ENCODE results near the gene PPBP.
"Not testable (repeated sequence)": the region's sequence is repeated elsewhere in the genome, so short reads cannot be mapped to it uniquely, and the experiment has no call there.

PPBP gene

DNA sequence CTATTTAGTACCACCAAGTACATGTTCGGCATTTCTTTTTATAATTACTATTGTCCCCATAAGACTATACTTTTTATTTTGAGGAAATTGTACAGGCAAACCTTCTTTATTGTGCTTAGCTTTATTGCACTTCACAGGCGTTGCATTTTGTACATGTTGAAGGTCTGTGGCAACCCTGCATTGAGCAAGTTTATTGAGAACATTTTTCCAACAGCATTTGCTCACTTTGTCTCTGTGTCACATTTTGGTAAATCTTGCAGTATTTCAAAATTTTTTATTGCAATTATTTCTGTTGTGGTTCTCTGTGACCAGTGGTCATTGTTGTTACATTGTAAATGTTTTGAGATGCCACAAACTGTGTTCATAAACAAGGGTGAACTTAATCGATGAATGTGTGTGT is 21.3 kb upstream of the PPBP start:
- Mint-ChIP-seq H3K27ac (no peak overlapping the region), H3K27me3 (no peaks in the 10 kb centered on the region), H3K9me3 (ENCODE audit: low read depth) (no peaks in the 10 kb centered on the region), H3K4me3 (no peak overlapping the region), H3K4me1 (ENCODE audit: low read depth) (no peaks in the 10 kb centered on the region), H3K36me3 (no peaks in the 10 kb centered on the region)

GRCh38 chr4:74006009-74006476 is 18.1 kb upstream of the PPBP start:
- no peaks in the 10 kb centered on the region for H3K36me3 Mint-ChIP-seq
- H3K4me3 Mint-ChIP-seq = no peak overlapping the region
- no peaks in the 10 kb centered on the region for H3K4me1 Mint-ChIP-seq (ENCODE audit: low read depth)
- H3K27me3 Mint-ChIP-seq = no peaks in the 10 kb centered on the region
- no peaks in the 10 kb centered on the region for H3K9me3 Mint-ChIP-seq (ENCODE audit: low read depth)
- no peak overlapping the region for H3K27ac Mint-ChIP-seq

DNA sequence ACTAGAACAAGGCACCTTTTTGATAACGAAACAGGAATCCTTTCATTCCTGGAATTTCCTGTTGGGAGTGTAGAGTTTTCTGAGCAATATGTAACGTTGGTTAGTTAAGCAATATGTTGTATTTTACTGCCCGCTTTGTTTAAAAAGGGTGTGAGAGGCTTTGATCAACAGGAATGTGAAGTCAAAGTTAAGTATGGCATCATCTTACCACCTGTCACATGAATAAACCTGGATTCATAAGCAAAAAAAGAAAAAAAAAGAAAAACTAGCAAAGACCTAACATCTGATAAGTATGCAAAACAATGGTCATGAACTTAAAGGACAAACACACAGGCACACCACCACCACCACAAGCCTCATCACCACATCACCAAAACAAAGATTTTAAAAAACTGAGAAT is 17.5 kb upstream of the PPBP start:
- H3K36me3 Mint-ChIP-seq = no peaks in the 10 kb centered on the region
- no peak overlapping the region for H3K4me3 Mint-ChIP-seq
- no peak overlapping the region for H3K27ac Mint-ChIP-seq
- no peaks in the 10 kb centered on the region for H3K4me1 Mint-ChIP-seq (ENCODE audit: low read depth)
- peaks cover 2% of the 10 kb centered on the region for H3K9me3 Mint-ChIP-seq (ENCODE audit: low read depth)
- H3K27me3 Mint-ChIP-seq = no peaks in the 10 kb centered on the region

DNA sequence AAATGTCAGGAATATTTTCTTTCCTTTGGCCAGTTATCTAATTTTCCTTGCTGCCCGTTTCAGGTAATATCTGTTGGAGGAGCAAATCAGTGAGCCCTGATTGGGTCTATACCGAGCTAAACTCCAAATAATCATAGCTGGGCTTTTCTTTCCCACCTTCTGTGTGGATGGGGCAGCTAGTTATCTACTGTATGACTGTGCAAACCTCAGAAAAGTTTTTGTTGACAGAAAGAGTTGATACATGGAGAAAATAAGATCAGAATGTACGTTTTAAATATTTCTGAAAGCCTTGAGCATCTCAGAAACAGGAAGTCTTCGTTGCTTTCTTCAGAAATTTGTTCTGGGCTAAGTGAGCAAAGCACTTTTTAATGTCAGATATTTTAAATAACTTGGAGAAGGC is 16.7 kb upstream of the PPBP start:
- H3K4me3 Mint-ChIP-seq = no peak overlapping the region
- no peaks in the 10 kb centered on the region for H3K4me1 Mint-ChIP-seq (ENCODE audit: low read depth)
- peaks cover 2% of the 10 kb centered on the region for H3K9me3 Mint-ChIP-seq (ENCODE audit: low read depth)
- no peaks in the 10 kb centered on the region for H3K27me3 Mint-ChIP-seq
- H3K36me3 Mint-ChIP-seq = no peaks in the 10 kb centered on the region
- no peak overlapping the region for H3K27ac Mint-ChIP-seq

DNA sequence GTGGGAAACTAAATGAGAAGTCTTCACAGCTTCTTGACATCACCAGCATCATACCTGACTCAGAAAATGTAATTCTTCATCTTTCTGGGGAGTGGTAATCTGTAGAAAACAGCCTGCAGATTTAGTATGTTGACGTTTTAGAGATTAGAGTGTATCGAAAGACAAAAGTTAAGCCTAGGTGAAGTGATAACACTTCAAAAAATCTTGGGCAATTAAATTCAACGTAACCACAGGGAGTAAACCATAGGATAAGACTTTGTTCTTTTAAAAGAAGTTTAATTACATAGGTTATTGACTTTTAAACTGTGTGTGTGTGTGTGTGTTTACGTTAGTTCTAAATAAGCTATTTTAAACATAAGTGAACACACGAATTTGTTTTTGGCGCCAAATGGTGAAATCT is 12.3 kb upstream of the PPBP start:
- Mint-ChIP-seq H3K27ac (no peak overlapping the region), H3K9me3 (ENCODE audit: low read depth) (peaks cover 2% of the 10 kb centered on the region), H3K4me3 (no peak overlapping the region), H3K4me1 (ENCODE audit: low read depth) (no peaks in the 10 kb centered on the region), H3K36me3 (no peaks in the 10 kb centered on the region), H3K27me3 (peaks cover 4% of the 10 kb centered on the region)

DNA sequence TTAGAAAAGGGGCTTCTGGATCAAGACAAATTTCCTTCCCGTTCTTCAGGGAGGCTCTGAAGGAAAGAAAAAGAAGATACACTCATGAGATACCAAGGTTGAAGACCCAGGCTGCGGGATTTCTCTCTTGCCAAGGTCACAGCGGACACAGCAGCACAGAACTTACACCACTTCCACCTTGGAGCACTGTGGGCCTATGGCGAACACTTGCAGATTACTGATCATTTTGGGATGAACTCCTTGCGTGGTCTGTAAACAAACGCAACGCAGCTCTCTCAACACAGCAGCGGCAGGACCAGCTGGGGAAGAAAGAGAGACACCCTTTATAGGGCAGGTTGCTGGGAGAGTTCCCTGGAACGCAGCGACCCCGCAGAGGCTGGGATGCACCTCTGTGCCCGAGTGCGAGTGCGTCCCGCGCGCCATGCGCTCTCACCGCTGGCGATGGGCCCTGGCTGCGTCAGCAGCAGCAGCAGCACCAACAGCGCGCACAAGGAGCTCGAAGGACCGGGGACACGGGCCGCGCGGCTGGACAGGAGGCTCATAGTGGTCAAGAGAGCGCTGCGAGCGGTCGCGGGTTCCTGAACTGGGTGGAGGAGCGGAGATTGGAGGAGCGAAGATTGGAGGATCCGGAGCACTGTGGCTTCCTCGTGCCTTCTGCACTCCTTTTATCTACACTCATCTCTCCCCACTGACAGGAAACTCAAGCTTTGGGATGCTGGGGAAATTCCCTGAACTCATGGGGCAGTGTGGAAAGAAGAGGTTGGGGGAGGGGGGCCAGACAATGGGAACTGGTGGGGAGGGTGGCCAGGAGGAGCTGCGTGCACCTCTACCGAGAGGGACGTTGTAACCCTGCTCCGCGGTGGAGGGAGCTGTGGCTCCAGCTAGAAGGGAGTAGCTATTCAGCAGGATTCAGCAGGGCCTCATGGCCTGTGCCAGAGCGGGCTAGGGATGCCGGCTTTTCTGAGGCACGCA is 10.3 kb upstream of the PPBP start, which contains the start of gene CXCL5:
Gene CXCL5 (minus strand): TSS at position 638 of the 972 bp plus-strand sequence. CDS start 96 bp downstream, at position 542.
- peaks cover 5% of the 10 kb centered on the region for H3K27me3 Mint-ChIP-seq
- no peak within 1 kb of the TSS for H3K4me3 Mint-ChIP-seq
- H3K9me3 Mint-ChIP-seq (ENCODE audit: low read depth) = peaks cover 2% of the 10 kb centered on the region
- no peak within 1 kb of the TSS for H3K27ac Mint-ChIP-seq
- no peaks in the 10 kb centered on the region for H3K4me1 Mint-ChIP-seq (ENCODE audit: low read depth)
- no peaks in the 10 kb centered on the region for H3K36me3 Mint-ChIP-seq

DNA sequence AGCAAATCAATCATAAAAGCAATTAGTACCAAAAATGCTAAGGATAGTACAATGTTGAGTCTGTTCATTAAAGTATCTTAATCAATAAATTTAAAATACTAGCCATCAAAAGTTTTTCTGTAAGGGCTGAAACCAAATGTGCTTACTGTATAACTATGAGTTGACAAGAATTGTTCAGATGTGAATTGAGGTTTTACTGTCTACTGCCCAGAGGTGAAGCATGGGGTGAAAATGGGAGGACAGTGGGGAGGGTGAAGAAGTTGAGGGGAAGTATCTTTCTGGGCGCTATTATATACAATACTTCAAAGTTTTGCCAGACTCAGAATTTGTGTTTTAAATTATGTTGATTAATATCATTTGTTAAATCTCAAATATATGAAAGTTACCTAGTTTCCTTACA is 4.1 kb upstream of the PPBP start:
- H3K9me3 Mint-ChIP-seq (ENCODE audit: low read depth) = no peaks in the 10 kb centered on the region
- H3K27me3 Mint-ChIP-seq = peaks cover 2% of the 10 kb centered on the region
- H3K36me3 Mint-ChIP-seq = no peaks in the 10 kb centered on the region
- H3K4me1 Mint-ChIP-seq (ENCODE audit: low read depth) = no peaks in the 10 kb centered on the region
- no peak overlapping the region for H3K4me3 Mint-ChIP-seq
- no peak overlapping the region for H3K27ac Mint-ChIP-seq

GRCh38 chr4:73991742-73992000 is 3.7 kb upstream of the PPBP start:
- H3K4me1 Mint-ChIP-seq (ENCODE audit: low read depth) = no peaks in the 10 kb centered on the region
- H3K4me3 Mint-ChIP-seq = no peak overlapping the region
- no peak overlapping the region for H3K27ac Mint-ChIP-seq
- no peaks in the 10 kb centered on the region for H3K9me3 Mint-ChIP-seq (ENCODE audit: low read depth)
- no peaks in the 10 kb centered on the region for H3K36me3 Mint-ChIP-seq
- H3K27me3 Mint-ChIP-seq = peaks cover 2% of the 10 kb centered on the region

DNA sequence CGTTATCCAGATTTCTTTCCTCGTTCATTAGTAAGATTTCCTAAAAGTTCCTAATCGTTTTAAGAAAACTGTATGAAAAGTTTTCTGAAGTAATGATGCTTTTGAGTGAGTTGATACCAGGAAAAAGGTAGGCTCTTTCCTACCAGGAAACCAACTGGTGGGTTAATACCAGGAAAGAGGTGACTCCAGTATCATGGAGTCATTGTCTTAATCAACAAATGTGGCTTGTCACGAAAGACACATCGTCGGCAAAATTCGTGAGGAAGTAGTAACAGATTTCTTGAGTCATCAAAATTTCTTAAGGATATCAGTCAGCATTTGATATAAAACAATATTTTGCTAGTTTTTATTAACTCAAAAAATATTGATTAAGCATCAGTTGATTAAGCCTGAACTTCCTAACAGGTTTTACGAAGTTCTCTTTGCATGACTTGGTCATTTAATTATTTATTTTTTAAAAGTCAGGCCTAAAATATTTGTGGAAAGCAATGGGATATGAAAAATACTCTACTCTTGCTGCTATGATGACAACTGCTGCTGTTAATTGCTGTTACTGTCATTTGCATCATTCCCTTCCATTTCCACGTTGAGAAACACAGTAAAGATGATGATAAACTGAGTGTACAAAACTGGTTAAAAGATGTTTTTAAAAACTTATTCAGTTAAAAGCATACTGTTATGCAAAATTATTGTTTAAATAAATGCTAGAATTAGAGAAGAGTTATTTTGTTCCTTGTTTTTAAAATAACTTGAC is 3.2 kb upstream of the PPBP start:
- Mint-ChIP-seq H3K27me3 (peaks cover 2% of the 10 kb centered on the region), H3K27ac (no peak overlapping the region), H3K36me3 (no peaks in the 10 kb centered on the region), H3K4me3 (no peak overlapping the region), H3K4me1 (ENCODE audit: low read depth) (no peaks in the 10 kb centered on the region), H3K9me3 (ENCODE audit: low read depth) (no peaks in the 10 kb centered on the region)

- no peak overlapping the region for H3K4me3 Mint-ChIP-seq
- no peaks in the 10 kb centered on the region for H3K4me1 Mint-ChIP-seq (ENCODE audit: low read depth)
- H3K27ac Mint-ChIP-seq = no peak overlapping the region
- peaks cover 2% of the 10 kb centered on the region for H3K27me3 Mint-ChIP-seq
- no peaks in the 10 kb centered on the region for H3K9me3 Mint-ChIP-seq (ENCODE audit: low read depth)
- no peaks in the 10 kb centered on the region for H3K36me3 Mint-ChIP-seq
Observed at GRCh38 chr4:73989928-73990327, 1.9 kb upstream of the PPBP start.

DNA sequence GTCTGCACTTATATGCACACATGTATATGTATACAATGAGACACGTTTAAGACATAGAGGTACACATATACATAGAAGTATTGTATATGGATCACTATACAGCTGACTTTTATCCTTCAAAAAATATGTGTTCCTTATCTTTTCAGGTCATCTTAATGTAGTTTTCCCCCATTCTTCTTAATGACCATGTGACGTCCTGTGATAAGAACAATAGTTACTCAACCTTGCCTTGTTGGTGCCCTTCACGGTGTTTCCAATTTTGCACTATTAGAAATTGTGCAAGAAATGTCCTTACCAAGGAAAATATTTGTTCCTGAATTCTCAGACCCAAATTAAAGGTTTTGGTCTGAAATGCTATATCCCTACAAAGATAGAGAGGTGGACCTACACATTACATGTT is 1.0 kb upstream of the PPBP start:
- no peak overlapping the region for H3K4me3 Mint-ChIP-seq
- H3K9me3 Mint-ChIP-seq (ENCODE audit: low read depth) = no peaks in the 10 kb centered on the region
- no peak overlapping the region for H3K27ac Mint-ChIP-seq
- H3K4me1 Mint-ChIP-seq (ENCODE audit: low read depth) = no peaks in the 10 kb centered on the region
- H3K36me3 Mint-ChIP-seq = no peaks in the 10 kb centered on the region
- no peaks in the 10 kb centered on the region for H3K27me3 Mint-ChIP-seq

DNA sequence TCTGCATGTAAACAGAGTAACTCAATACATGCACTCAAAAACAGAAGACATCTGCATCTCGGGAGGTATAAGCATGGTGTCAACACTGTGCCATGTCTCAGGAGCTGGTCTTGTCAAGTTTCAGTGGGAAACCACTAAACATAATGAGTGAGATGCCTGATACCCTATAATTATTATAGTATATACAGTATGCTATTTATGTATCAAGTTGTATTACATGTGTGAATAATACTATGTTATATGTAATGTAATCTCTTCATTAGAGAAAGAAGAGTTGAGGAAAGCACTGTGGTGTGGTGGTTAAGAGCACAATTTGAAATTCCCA is 2.5 kb downstream of the PPBP start:
- Mint-ChIP-seq H3K4me3 (no peak overlapping the region), H3K27ac (no peak overlapping the region), H3K36me3 (no peaks in the 10 kb centered on the region), H3K4me1 (ENCODE audit: low read depth) (no peaks in the 10 kb centered on the region), H3K27me3 (peaks cover 2% of the 10 kb centered on the region), H3K9me3 (ENCODE audit: low read depth) (no peaks in the 10 kb centered on the region)

DNA sequence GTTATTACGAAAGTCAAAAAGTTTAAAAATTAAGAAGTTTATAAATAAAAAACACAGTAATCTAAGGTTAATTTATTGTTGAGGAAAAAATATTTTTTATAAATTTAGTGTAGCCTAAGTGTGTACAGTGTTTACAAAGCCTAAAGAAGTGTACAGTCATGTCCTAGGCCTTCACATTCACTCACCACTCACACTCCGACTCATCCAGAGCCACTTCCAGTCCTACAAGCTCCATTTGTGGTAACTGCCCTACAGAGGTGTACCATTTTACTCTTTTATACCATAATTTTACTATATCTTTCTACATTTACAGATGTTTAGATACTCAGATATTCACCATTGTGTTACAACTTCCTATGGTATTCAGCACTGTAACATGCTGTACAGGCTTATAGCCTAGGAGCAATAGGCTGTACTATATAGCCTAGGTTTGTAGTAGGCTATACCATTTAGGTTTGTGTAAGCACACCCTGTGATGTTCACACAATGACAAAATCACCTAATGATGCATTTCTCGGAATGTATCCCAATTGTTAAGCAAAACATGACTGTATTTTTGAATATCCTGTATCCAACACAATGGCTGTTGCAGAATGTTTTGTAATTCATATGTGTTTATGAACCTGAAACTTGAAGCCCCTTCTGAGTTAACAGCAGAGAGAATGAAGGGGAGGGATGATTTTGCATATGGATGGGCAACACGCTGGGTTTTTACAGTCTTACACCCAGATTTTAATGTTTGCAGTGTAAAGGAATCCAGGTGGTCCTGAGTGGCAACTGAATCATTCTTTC is 3.1 kb downstream of the PPBP start:
- Mint-ChIP-seq H3K9me3 (ENCODE audit: low read depth) (no peaks in the 10 kb centered on the region), H3K27me3 (peaks cover 2% of the 10 kb centered on the region), H3K36me3 (no peaks in the 10 kb centered on the region), H3K27ac (no peak overlapping the region), H3K4me3 (no peak overlapping the region), H3K4me1 (ENCODE audit: low read depth) (no peaks in the 10 kb centered on the region)

- not testable (repeated sequence) for H3K4me1 Mint-ChIP-seq (ENCODE audit: low read depth); H3K36me3 Mint-ChIP-seq; H3K27ac Mint-ChIP-seq; H3K27me3 Mint-ChIP-seq; H3K9me3 Mint-ChIP-seq (ENCODE audit: low read depth); H3K4me3 Mint-ChIP-seq
Observed at GRCh38 chr4:73981175-73981574, 6.8 kb downstream of the PPBP start.

GRCh38 chr4:73979407-73979957 is 8.5 kb downstream of the PPBP start:
- peaks cover 7% of the 10 kb centered on the region for H3K9me3 Mint-ChIP-seq (ENCODE audit: low read depth)
- H3K27ac Mint-ChIP-seq = no peak overlapping the region
- H3K36me3 Mint-ChIP-seq = peaks cover 4% of the 10 kb centered on the region
- H3K27me3 Mint-ChIP-seq = peaks cover 2% of the 10 kb centered on the region
- no peaks in the 10 kb centered on the region for H3K4me1 Mint-ChIP-seq (ENCODE audit: low read depth)
- H3K4me3 Mint-ChIP-seq = no peak overlapping the region
